ENCODE data around the gene PEX14.
"Not testable (repeated sequence)": the region's sequence is repeated elsewhere in the genome, so short reads cannot be mapped to it uniquely, and the experiment has no call there.

The PEX14 gene

GRCh38 chr1:10449751-10450150, 25.0 kb upstream of the PEX14 start, which contains the start of gene CORT:
CORT (plus strand) TSS chr1:10450031; CDS start chr1:10450224, 193 bp downstream.
- no peak for TF ChIP-seq CTCF (IDR thresholded peaks at IDR 0.05; ENCODE audit: unreplicated experiment in 3 of 3)
- Mint-ChIP-seq H3K4me3 (peak within 1 kb of the TSS; percentile 26 to 46 (median 35)), H3K9me3 (no peaks in the 10 kb centered on the region), H3K27ac (peak within 1 kb of the TSS; percentile 69 to 86 (median 77)), H3K36me3 (ENCODE audit: low read depth) (peaks cover 9% of the 10 kb centered on the region), H3K27me3 (ENCODE audit: low read depth) (no peaks in the 10 kb centered on the region), H3K4me1 (peaks cover 23% of the 10 kb centered on the region)

GRCh38 chr1:10450156-10450814, 24.5 kb upstream of the PEX14 start:
- Mint-ChIP-seq H3K4me1 (peaks cover 23% of the 10 kb centered on the region), H3K27ac (peak overlapping the region; percentile 69 to 86 (median 77)), H3K9me3 (no peaks in the 10 kb centered on the region), H3K36me3 (ENCODE audit: low read depth) (peaks cover 9% of the 10 kb centered on the region), H3K27me3 (ENCODE audit: low read depth) (no peaks in the 10 kb centered on the region), H3K4me3 (peak overlapping the region; percentile 26 to 46 (median 35))
- TF ChIP-seq CTCF (IDR thresholded peaks at IDR 0.05; ENCODE audit: unreplicated experiment in 3 of 3), result no peak

GRCh38 chr1:10450836-10451235, 23.9 kb upstream of the PEX14 start:
- H3K27me3 Mint-ChIP-seq (ENCODE audit: low read depth), result no peaks in the 10 kb centered on the region
- no peaks in the 10 kb centered on the region for H3K9me3 Mint-ChIP-seq
- peaks cover 9% of the 10 kb centered on the region for H3K36me3 Mint-ChIP-seq (ENCODE audit: low read depth)
- H3K4me1 Mint-ChIP-seq, result peaks cover 23% of the 10 kb centered on the region
- no peak for TF ChIP-seq CTCF (IDR thresholded peaks at IDR 0.05; ENCODE audit: unreplicated experiment in 3 of 3)
- peak overlapping the region; percentile 3 to 26 (median 8) for H3K4me3 Mint-ChIP-seq
- peak overlapping the region; percentile 64 to 86 (median 77) for H3K27ac Mint-ChIP-seq

- Mint-ChIP-seq H3K4me3 (peak overlapping the region; percentile 3 to 26 (median 8)), H3K4me1 (peaks cover 23% of the 10 kb centered on the region), H3K36me3 (ENCODE audit: low read depth) (peaks cover 13% of the 10 kb centered on the region), H3K9me3 (no peaks in the 10 kb centered on the region), H3K27ac (peak overlapping the region; percentile 64 to 86 (median 77)), H3K27me3 (ENCODE audit: low read depth) (no peaks in the 10 kb centered on the region)
- TF ChIP-seq CTCF (IDR thresholded peaks at IDR 0.05; ENCODE audit: unreplicated experiment in 3 of 3), result no peak
Observed at GRCh38 chr1:10451287-10451686, 23.5 kb upstream of the PEX14 start.

GRCh38 chr1:10456048-10456447, 18.7 kb upstream of the PEX14 start:
- Mint-ChIP-seq H3K36me3 (ENCODE audit: low read depth) (peaks cover 22% of the 10 kb centered on the region), H3K9me3 (no peaks in the 10 kb centered on the region), H3K4me1 (peaks cover 13% of the 10 kb centered on the region), H3K4me3 (no peak overlapping the region), H3K27me3 (ENCODE audit: low read depth) (no peaks in the 10 kb centered on the region), H3K27ac (peak overlapping the region in 1 of 3 experiments; percentile 29)
- no peak for TF ChIP-seq CTCF (IDR thresholded peaks at IDR 0.05; ENCODE audit: unreplicated experiment in 3 of 3)

GRCh38 chr1:10456661-10457060, 18.1 kb upstream of the PEX14 start:
- no peak for TF ChIP-seq CTCF (IDR thresholded peaks at IDR 0.05; ENCODE audit: unreplicated experiment in 3 of 3)
- Mint-ChIP-seq H3K4me1 (peaks cover 7% of the 10 kb centered on the region), H3K9me3 (no peaks in the 10 kb centered on the region), H3K27me3 (ENCODE audit: low read depth) (no peaks in the 10 kb centered on the region), H3K36me3 (ENCODE audit: low read depth) (peaks cover 28% of the 10 kb centered on the region), H3K4me3 (no peak overlapping the region), H3K27ac (peak overlapping the region in 2 of 3 experiments; percentile 52 to 65)

- H3K9me3 Mint-ChIP-seq, H3K4me3 Mint-ChIP-seq, H3K27ac Mint-ChIP-seq: not testable (repeated sequence)
Observed at GRCh38 chr1:10457462-10457861, 17.3 kb upstream of the PEX14 start.

More at GRCh38 chr1:10457462-10457861, 17.3 kb upstream of the PEX14 start:
- H3K36me3 Mint-ChIP-seq (ENCODE audit: low read depth), result peaks cover 33% of the 10 kb centered on the region
- H3K27me3 Mint-ChIP-seq (ENCODE audit: low read depth); H3K4me1 Mint-ChIP-seq: not testable (repeated sequence)
